ENCODE results near the gene RBMS3. TPM values are rescaled to one million over a fixed set of nuclear protein-coding genes. Genes with fewer than 3 reads are reported as not detected.

RBMS3 gene
- total RNA-seq, 1 donor from 2014 or later: 20.7 TPM

- no peak for ATAC-seq
- intact Hi-C loops (cut with micrococcal nuclease): no loop called here
Measured at GRCh38 chr3:29971895-29972294, 691.0 kb downstream of the RBMS3 start.

GRCh38 chr3:29972320-29972993, 691.6 kb downstream of the RBMS3 start:
- ATAC-seq (peak; percentile 63), DNase-seq (no peak)
- intact Hi-C loops (cut with micrococcal nuclease): no loop called here

More at GRCh38 chr3:29971895-29972294, 691.0 kb downstream of the RBMS3 start:
- no peak for DNase-seq

- no peak for ATAC-seq
- DNase-seq: no peak
- intact Hi-C loops (cut with micrococcal nuclease): no loop called here
Measured at GRCh38 chr3:29973763-29974162, 692.9 kb downstream of the RBMS3 start.

GRCh38 chr3:29976871-29977270, 696.0 kb downstream of the RBMS3 start:
- intact Hi-C loops (cut with micrococcal nuclease): no loop called here
- DNase-seq (no peak), ATAC-seq (no peak)

GRCh38 chr3:29977360-29977759, 696.5 kb downstream of the RBMS3 start:
- ATAC-seq (no peak), DNase-seq (no peak)
- intact Hi-C loops (cut with micrococcal nuclease): no loop called here

- no peak for DNase-seq
- intact Hi-C loops (cut with micrococcal nuclease): no loop called here
- no peak for ATAC-seq
Measured at GRCh38 chr3:29978036-29978435, 697.2 kb downstream of the RBMS3 start.

GRCh38 chr3:29991198-29991597, 710.3 kb downstream of the RBMS3 start:
- no peak for ATAC-seq
- DNase-seq: no peak
- intact Hi-C loops (cut with micrococcal nuclease): no loop called here

GRCh38 chr3:30002797-30003196, 721.9 kb downstream of the RBMS3 start:
- intact Hi-C loops (cut with micrococcal nuclease): no loop called here
- DNase-seq: no peak
- ATAC-seq: peak; percentile 28

- ATAC-seq (no peak), DNase-seq (no peak)
- intact Hi-C loops (cut with micrococcal nuclease): no loop called here
Measured at GRCh38 chr3:30003741-30004140, 722.9 kb downstream of the RBMS3 start.

- DNase-seq (no peak), ATAC-seq (no peak)
- intact Hi-C loops (cut with micrococcal nuclease): no loop called here
Measured at GRCh38 chr3:30004481-30004880, 723.6 kb downstream of the RBMS3 start.

- ATAC-seq (no peak), DNase-seq (no peak)
- intact Hi-C loops (cut with micrococcal nuclease): no loop called here
Measured at GRCh38 chr3:30006111-30006510, 725.2 kb downstream of the RBMS3 start.

GRCh38 chr3:30007668-30008067, 726.8 kb downstream of the RBMS3 start:
- ATAC-seq (no peak), DNase-seq (no peak)
- intact Hi-C loops (cut with micrococcal nuclease): no loop called here

GRCh38 chr3:30011237-30011803, 730.4 kb downstream of the RBMS3 start:
- DNase-seq: no peak
- no peak for ATAC-seq
- intact Hi-C loops (cut with micrococcal nuclease): no loop called here

- ATAC-seq (peak; percentile 60), DNase-seq (peak; percentile 63)
- intact Hi-C loops (cut with micrococcal nuclease): no loop called here
Measured at GRCh38 chr3:30012941-30013543, 732.2 kb downstream of the RBMS3 start.

GRCh38 chr3:30017901-30018300, 737.0 kb downstream of the RBMS3 start:
- ATAC-seq: no peak
- DNase-seq: no peak
- intact Hi-C loops (cut with micrococcal nuclease): no loop called here

GRCh38 chr3:30020380-30020779, 739.5 kb downstream of the RBMS3 start:
- DNase-seq (no peak), ATAC-seq (no peak)
- intact Hi-C loops (cut with micrococcal nuclease): no loop called here

GRCh38 chr3:30024466-30024865, 743.6 kb downstream of the RBMS3 start:
- ATAC-seq (no peak), DNase-seq (no peak)
- intact Hi-C loops (cut with micrococcal nuclease): no loop called here

- DNase-seq: no peak
- intact Hi-C loops (cut with micrococcal nuclease): no loop called here
- no peak for ATAC-seq
Measured at GRCh38 chr3:30026851-30027250, 746.0 kb downstream of the RBMS3 start.

GRCh38 chr3:30034246-30034991, 753.5 kb downstream of the RBMS3 start:
- no peak for DNase-seq
- ATAC-seq: no peak
- intact Hi-C loops (cut with micrococcal nuclease): no loop called here

GRCh38 chr3:30035935-30036567, 755.2 kb downstream of the RBMS3 start:
- no peak for ATAC-seq
- intact Hi-C loops (cut with micrococcal nuclease): no loop called here
- no peak for DNase-seq
